GM20000 (cell line): ENCODE data around the gene MAP2K3.

Experiments
- DNase-seq: peaks from one replicate; pipeline ENCODE4 v3.0.0; 2012; ENCODE audit warnings: low spot score
- TF ChIP-seq, protein P1 (sequence below): IDR thresholded peaks from 2 replicates; pipeline ENCODE4 v1.5.1; 2012; ENCODE audit warnings: mild to moderate bottlenecking, control low read depth; ENCODE audit errors: extremely low read depth, missing control alignments

The MAP2K3 gene

DNA sequence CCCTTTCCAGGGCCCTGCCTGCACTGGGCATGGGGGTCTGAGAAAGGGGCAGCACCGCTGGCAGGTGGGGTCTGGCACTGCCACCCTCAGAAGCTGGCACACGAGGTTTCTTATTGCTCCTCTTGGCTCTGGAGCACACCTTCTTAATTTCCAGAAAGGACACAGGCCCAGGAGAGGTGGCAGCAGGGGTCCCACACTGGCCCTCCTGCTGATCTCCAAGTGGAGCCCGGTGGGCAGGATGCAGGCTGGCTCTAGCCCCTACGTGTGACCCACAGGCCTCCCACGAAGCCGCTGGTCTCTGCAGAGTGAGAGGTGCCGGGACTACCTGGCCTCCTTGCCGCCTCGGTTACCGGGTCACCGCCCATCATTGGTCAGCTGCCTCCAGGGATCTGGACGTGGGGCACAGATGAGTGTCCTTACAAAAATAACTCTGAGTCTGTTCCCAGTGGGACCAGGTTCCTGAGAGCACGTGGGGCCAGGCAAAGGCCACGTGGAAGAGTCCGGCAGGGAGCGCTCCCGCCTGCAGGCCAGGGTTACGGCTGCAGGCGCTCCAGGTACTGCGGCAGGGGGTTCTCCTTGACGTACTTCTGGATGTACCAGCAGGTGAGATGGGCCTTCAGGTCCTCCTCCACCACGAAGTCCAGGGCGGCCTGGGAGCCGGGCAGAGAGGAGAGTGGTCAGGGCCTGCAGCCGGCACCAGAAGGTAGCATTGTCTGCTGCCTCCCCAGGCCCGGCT lies 41.6 kb upstream of the MAP2K3 start:
- DNase-seq = no peak
- TF ChIP-seq, protein P1, sequence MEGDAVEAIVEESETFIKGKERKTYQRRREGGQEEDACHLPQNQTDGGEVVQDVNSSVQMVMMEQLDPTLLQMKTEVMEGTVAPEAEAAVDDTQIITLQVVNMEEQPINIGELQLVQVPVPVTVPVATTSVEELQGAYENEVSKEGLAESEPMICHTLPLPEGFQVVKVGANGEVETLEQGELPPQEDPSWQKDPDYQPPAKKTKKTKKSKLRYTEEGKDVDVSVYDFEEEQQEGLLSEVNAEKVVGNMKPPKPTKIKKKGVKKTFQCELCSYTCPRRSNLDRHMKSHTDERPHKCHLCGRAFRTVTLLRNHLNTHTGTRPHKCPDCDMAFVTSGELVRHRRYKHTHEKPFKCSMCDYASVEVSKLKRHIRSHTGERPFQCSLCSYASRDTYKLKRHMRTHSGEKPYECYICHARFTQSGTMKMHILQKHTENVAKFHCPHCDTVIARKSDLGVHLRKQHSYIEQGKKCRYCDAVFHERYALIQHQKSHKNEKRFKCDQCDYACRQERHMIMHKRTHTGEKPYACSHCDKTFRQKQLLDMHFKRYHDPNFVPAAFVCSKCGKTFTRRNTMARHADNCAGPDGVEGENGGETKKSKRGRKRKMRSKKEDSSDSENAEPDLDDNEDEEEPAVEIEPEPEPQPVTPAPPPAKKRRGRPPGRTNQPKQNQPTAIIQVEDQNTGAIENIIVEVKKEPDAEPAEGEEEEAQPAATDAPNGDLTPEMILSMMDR = no peak

DNA sequence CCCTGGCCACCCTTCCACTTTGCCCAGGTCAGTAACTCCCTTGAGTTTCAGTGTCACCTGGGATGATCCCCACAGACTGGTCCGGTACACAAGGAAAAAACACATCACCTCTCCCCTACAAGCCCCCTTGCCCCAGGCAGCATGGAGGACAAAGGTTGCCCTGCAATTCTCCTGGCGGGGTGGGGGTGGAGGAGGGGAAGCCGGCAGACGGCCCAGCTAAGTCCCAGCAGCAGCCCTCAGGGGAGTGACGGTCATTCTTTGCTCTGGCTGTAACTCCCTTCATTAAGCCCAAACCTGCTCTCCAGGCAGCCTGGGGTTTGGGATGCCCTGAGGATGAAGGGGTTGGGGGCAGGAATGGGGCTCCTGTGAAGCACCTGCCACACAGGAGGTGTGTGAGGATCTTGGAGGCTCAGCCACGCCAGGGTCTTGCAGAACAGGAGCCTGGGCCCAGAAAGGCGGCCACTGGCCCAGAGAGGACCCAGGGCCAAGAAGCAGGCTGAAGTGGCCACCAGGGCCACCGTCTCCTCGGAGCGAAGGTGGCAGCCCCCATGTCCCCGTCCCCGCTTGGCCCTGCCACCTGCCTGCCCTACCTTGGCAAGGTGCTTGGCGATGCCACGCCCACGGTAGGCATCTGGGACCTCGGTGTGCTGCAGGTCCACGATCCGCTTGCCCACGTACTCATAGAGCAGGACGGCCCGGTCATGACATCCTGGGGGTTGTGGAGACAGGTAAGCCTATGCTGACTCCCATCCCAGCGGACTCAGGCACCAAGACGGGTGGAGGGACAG lies 40.8 kb upstream of the MAP2K3 start:
- no peak for DNase-seq
- TF ChIP-seq, protein P1 = no peak

DNA sequence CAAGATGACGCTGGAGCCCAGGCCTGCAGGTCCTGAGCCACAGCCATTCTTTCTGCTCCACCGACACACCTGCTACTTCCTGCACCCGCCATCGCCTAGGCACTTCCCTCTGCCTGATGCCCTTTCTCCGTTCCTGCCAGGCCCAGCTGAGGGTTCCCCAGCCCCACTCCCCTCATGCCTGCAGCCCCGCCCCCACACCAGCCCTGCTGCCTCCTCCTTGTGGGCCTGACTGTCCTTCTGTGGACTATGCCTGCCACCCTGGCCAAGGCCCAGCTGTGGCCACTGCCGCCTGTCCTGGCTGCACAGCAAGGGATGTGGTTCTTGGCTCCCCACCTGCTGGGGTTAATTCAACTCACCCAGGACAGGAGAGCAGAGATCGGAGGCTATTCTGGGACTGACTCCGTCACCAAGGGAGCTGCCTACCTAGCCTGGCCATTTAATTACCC lies 38.8 kb upstream of the MAP2K3 start:
- no peak for DNase-seq
- TF ChIP-seq, protein P1 = no peak

DNA sequence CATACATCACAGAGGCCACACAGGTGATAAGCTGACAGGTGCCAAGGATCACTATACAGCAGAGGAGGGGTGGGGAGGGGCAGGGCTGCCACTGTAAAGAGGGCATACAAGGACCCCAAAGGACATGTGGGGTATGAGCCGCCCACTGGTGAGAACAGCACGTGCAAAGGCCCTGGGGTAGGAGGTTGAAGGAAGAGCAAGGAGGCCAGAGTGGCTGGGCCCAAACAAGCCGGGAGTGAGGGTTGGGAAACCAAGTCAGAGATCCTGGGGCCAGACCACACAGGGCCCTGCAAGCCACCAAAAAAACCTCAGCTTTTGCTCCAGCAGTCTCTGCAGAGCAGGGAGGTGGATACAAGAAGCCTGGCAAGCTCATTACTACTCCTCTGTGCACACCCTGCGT lies 37.8 kb upstream of the MAP2K3 start:
- DNase-seq = no peak
- TF ChIP-seq, protein P1 = no peak

DNA sequence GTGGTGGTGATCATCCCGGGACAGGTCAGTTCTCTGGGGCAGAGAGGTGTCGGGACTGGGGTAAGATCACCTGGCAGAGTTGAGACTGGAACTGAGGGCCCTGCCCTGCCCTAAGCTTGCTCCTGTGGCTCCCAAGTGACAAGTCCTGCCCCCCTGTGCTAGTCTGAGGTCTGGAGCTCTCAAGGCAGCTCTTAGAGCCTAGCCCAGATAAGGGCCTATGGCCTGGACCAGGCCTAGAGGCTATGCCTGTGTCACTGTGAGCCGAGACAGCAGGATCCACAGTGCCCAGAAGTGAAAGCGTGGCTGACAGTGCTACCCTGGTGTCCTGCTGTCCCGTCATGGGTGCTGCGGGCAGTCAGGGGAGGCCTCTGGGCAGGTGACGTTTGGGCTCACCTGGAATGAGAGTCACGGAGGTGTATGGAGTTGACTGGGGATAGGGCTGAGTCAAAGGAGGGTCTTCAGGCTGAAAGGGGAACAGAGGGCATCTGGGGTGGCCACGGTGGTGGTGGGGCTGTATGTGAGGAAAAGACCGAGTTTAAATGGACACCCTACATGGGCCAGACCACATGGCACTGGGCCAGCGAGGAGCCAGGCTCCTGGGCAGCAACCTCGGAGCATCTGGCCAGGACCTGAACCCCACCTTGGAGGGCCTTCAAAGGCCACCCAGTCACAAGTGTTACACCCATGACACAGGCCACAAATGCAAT lies 36.8 kb upstream of the MAP2K3 start:
- TF ChIP-seq, protein P1 = no peak
- no peak for DNase-seq

DNA sequence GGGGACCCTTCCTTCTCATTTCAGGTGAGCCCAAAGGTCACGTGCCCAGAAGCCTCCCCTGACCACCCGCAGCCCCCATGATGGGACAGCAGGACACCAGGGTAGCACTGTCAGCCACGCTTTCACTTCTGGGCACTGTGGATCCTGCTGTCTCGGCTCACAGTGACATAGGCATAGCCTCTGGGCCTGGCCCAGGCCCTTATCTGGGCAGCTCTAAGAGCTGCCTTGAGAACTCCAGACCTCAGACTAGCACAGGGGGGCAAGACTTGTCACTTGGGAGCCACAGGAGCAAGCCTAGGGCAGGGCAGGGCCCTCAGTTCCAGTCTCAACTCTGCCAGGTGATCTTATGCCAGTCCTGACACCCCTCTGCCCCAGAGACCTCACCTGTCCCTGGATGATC lies 36.0 kb upstream of the MAP2K3 start:
- DNase-seq = no peak
- TF ChIP-seq, protein P1 = no peak
